Measurements from ENCODE around the gene TEX54.
"Not testable (repeated sequence)": the region's sequence is repeated elsewhere in the genome, so short reads cannot be mapped to it uniquely, and the experiment has no call there.

Gene TEX54

DNA sequence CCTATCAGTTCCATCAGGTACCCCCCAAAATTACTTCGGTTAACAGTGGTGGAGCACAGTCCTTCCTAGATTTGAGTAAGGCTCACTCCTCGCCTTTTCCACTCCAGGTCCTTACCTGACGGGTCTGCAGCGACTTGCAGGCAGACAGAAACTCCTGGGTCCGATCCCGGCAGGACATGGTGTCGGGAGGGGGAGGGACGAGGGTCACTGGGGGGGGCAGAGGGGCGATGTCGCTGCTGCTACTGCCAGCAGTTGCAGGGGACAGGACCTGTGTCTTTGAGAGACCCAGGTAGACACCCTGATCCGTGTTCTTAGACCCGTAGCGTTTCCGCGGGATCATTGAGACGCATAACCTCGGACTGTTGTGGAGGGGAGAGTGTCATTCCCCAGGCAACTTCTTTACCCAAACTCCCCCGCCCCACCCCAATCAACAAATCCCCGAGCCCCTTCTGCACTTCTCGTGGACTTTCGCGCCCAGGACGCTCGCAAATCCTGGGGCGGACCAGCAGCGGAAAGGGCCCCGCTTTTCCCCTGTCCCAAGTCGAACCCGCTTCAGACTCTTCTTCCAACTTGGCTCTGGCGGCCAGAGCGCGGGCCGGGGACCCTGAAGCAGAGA lies 1.6 kb downstream of the TEX54 start:
- no peak for DNase-seq

DNA sequence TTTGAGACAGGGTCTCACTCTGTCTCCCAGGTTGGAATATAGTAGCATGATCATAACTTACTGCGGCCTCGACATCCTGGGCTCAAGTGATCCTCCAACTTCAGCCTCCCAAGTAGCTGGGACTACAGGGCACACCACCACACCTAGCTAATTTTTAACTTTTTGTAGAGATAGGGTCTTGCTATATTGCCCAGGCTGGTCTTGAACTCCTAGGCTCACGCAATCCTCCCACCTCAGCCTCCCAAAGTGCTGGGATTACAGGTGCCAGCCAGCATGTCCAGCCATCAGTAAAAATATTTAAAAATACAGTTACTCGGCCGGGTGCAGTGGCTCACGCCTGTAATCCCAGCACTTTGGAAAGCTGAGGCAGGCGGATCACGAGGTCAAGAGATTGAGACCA lies 4.5 kb downstream of the TEX54 start:
- not testable (repeated sequence) for DNase-seq

DNA sequence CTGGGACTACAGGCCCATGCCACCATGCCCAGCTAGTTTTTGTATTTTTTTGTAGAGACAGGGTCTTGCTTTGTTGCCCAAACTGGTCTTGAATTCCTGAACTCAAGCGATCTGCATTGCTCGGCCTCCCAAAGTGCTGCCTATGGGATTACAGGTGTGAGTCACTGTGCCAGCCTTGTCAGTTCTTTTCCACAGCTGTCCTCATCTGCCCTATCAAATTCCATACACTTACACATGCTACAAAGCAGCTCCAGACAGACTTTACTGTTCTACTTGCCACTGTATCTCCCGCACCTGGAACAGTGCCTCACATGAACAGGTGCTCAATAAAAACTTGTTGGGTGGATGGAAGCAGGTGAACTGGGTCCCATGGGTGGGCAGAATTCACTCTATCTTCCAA lies 9.0 kb downstream of the TEX54 start:
- no peak for DNase-seq

- no peak for DNase-seq
These were observed 15.5 kb downstream of the TEX54 start for GRCh38 chr11:62817129-62817528.

GRCh38 chr11:62816557-62816956 lies 16.1 kb downstream of the TEX54 start:
- DNase-seq: peak; percentile 50 to 59

- no peak for DNase-seq
These were observed 21.0 kb downstream of the TEX54 start for GRCh38 chr11:62811659-62812058.

DNA sequence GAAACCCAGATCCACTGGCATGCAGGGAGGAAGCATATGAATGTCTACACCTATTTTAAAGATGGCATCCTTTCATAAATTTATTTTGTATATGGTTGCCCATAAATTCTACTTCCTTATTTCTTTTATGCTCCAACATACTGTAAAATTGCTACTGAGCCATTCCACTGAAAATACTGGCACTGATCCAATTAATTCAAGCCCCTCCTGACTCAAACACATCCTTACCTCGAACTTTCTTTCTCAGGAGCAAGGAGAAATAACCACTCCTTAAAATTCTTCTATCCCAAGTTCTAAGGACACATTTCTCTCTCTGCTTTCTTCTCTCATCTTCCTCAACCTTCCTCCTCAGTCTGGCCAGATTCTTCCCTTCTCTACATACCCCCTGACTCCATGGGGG lies 21.9 kb downstream of the TEX54 start:
- no peak for DNase-seq

DNA sequence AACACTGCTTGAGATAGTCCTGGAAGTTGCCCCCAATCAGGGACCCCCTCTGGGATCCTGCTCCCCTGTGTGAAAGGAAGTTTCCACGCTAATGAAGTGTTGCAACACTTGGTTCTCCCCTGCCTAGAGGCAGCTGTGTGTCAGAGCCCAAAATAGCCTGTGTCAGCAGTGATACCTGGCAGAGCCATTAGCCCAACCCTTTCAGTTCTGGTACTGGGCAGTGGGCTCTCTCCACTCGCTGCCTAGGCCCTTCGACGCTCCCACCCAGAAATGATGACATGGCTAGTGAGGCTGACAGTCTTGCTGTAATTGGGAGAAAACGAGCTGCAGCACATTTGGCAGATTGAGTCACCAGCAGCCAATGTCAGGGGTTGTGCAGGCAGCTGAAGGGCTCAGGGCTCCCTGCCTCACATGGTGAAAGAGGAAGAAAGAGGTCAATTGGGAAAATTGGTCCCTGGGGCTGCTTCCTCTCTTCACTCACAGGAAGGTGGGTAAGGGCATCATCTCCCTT lies 26.0 kb downstream of the TEX54 start:
- peak; percentile 52 to 63 for DNase-seq

DNA sequence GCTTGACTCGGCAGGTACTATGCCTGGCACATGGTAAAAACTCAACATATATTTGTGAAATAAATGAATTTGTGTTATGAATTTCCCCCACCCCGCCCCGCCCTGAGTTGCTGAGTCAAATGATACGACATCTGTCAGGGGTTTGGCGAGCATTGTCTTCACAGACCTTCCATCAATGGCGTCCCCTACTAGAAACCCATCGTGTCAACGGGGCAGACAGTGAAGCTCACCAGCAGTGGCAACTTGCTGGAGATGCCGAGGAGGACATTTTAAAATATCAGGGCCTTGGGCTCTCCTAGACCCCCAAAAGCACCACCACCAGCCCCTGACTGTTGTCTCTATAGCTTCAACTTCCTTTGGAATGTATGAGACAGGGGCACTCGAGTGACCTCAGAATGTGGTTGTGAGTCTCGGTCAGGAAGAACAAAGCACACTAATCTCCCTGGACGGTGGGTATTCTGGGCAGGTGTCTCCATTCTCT lies 26.6 kb downstream of the TEX54 start:
- DNase-seq: no peak

DNA sequence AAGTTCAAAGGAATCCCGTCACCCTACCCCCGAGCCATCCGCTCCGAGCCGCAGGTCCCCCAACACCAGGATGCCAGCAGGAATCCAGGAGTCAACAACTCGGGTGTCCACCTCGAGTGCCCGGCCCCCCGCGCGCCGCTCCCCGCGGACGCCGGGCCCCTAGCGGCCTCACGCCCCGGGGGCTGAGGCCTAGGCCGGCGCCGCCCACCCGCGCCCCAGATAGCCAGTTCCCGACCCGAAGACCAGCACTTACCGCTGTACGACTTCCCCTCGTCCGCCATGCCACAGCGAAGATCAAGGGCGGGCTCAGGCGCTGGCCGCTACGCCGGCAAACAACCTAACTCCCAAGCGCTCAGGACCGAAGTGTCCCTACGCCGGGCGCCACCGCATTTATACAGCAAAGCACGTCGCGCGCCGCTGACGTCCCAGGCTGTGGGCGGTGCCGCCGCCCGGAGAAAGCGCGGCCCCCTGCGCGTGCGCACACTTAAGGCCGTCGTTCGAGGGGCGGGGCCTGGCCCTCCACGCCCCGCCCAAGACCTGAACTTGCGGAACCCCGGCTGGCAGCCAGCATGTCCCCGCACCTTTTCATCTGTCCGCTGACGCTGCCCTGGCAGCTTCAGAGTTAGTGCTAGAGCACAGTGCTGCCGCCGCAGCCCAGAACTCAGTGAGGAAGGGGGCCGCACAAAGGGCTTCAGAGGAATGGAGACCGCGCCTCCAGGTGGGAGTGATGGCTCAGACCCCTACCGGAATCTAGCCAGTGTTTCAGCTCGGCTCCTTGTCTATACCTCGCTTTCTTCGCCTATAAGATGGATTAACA lies 27.4 kb downstream of the TEX54 start, which contains the start of gene NXF1:
Gene NXF1 (minus strand): TSS at position 365 of the 817 bp plus-strand sequence. CDS start 84 bp downstream, at position 281.
- peak; percentile 89 for DNase-seq

DNA sequence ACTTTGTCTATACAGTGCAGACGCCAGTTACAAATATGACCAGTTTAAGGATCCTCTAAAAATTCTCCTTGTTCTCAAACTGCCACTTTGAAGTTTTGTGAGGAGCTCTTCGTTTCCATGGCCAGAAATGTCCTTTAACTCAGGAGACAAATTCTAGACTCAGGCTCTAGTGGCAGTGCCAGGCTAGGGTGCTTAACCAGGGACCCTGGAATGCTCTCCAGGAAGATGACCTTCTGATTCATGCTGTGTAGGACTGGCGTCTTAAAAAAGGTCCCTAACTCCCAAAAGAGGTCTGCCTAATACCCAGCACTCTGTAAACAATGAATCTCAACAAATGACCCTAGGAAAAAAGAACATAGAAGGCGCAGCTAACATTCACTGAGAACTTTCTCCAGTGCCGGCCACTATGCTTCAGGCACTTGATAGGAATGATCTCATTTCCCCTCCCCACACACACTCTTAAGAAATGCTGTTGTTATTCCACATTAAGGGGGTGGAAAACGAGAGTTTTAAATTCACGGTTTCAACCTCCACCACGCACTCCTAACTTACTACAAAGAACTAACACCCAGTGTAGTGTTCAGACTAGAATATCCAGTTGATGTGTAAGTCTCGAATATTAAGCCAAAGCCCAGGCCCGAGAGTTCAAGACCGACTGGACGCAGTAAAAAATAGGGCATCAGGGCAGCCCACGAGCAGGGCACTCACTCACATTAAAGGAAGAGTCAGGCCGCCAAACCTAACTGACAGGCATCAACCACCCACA lies 28.1 kb downstream of the TEX54 start:
- peak; percentile 20 to 38 for DNase-seq

DNA sequence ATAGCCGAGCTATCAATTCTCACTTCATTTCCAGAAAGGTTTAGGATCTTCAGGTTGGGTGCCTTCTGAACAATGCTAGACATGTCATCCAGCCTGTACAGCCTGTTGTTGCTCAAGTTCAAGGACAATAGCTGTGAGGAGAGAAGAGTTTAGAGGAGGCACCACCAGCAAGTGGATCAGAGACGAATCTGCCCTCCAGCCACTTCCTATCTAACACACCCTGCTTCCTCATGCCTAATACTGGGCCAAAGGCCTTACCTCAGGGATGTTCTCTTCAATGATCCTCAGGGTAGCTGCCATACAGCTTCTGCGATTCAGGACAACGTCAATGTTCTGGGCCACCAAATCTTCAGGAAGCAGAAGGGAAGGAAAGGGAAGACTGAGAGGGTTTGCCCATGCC lies 31.6 kb downstream of the TEX54 start:
- no peak for DNase-seq

- no peak for DNase-seq
These were observed 33.2 kb downstream of the TEX54 start for GRCh38 chr11:62799486-62799885.

GRCh38 chr11:62796281-62796680 lies 36.4 kb downstream of the TEX54 start:
- DNase-seq: no peak

- DNase-seq: no peak
These were observed 38.4 kb downstream of the TEX54 start for GRCh38 chr11:62794201-62794775.

DNA sequence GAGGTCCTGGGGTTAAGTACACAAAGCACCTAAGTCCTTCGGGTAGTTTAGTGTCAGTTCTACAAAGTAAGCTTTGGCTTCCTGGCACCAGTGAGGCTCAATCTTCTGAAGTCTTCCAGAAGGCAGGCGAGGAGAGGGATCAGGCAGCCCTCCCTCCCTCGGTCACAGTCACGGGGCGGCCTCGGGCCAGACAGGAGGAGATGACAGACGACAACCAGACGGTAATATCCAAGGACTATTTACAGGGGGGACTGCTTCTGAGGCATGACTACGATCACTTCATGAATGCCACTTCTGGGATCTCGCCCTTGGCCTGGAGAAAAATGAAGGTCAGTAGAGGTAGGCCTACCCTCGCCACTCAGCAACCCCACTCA lies 40.5 kb downstream of the TEX54 start:
- no peak for DNase-seq

GRCh38 chr11:62791501-62792201 lies 41.0 kb downstream of the TEX54 start, which contains the start of gene TMEM223:
TMEM223 (minus strand) TSS chr11:62792006; CDS start chr11:62791994, 12 bp downstream.
- DNase-seq: peak; percentile 66 to 76

DNA sequence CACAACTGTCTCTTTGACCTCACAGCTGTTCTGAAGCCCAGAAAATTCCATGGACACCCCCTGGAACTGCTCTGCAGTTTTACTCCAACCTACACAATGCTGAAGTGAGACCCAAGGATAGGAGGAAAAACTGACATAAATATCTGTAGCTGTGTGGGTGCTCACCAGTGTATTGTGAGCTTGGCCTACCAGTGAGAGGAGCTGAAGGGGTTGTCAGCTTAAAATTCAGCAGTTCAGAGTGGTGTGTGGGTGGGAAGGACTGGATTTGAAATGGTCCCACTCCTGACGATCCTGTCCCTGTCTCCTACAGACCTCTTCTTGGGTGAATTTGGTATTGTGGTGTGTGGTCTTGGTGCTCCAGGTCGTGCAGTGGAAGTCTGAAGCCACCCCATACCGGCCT lies 43.1 kb downstream of the TEX54 start:
- no peak for DNase-seq

DNA sequence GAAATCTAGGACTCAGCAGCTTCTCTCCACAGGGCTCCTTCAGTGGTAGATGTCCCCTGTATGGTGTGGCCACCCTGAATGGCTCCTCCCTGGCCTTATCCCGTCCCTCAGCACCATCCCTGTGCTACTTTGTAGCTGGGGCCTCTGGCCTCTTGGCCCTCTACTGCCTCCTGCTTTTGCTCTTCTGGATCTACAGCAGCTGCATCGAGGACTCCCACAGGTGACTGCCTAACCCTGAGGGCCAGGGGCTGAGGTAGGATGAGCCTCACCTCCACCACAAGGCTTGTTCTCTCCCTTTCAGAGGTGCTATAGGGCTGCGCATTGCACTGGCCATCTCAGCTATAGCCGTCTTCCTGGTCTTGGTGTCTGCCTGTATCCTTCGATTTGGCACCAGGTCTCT lies 43.6 kb downstream of the TEX54 start:
- no peak for DNase-seq

- peak; percentile 86 to 92 for DNase-seq
These were observed 45.5 kb downstream of the TEX54 start, which contains the start of gene TMEM179B for GRCh38 chr11:62787005-62787759. TMEM179B (plus strand) TSS chr11:62787402; CDS start chr11:62787432, 30 bp downstream.

DNA sequence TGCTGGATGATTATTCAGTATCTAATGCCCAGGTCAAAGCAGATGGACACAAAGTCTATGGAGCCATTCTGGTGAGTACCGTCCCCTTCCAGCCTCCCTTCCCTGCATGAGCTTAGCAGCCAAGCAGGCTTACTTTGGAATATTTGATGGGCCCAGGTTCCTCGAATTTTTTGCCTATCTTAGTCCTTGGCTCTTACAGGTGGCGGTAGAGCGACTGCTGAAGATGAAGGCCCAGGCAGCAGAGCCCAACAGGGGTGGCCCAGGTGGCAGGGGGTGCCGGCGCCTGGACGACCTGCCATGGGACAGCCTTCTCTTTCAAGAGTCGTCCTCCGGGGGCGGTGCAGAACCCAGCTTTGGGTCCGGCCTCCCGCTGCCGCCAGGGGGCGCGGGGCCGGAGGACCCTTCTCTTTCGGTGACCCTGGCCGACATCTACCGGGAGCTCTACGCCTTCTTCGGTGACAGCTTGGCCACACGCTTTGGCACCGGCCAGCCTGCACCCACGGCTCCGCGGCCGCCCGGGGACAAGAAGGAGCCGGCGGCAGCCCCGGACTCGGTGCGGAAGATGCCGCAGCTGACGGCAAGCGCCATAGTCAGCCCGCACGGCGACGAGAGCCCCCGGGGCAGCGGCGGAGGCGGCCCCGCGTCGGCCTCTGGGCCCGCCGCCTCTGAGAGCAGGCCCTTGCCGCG lies 46.2 kb downstream of the TEX54 start:
- DNase-seq: peak; percentile 66 to 85

All from AML-193 (cell line).